Measurements from ENCODE around the gene NPAS3. TPM values are rescaled to one million over a fixed set of nuclear protein-coding genes. Genes with fewer than 3 reads are reported as not detected.

Gene NPAS3
- total RNA-seq = 10 to 100 TPM in 1 of 4 donors, 1 to 10 TPM in 3; 1.5 to 12.3 (median 3.4) TPM

- Histone ChIP-seq H3K4me1 (peaks cover 0 to 31% (median 6%) of the 10 kb centered on the region in 4 donors), H3K36me3 (no peaks in the 10 kb centered on the region), H3K9me3 (no peaks in the 10 kb centered on the region), H3K27ac (peak within 1 kb of the TSS; percentile 76 to 94 (median 85)), H3K27me3 (peaks cover 0 to 24% of the 10 kb centered on the region in 2 donors), H3K4me3 (peak within 1 kb of the TSS; percentile 52 to 85 (median 66))
- TF ChIP-seq EP300 (IDR thresholded peaks at IDR 0.05) (no peak), POLR2A (IDR thresholded peaks at IDR 0.05) (no peak)
- TF ChIP-seq, protein P1, sequence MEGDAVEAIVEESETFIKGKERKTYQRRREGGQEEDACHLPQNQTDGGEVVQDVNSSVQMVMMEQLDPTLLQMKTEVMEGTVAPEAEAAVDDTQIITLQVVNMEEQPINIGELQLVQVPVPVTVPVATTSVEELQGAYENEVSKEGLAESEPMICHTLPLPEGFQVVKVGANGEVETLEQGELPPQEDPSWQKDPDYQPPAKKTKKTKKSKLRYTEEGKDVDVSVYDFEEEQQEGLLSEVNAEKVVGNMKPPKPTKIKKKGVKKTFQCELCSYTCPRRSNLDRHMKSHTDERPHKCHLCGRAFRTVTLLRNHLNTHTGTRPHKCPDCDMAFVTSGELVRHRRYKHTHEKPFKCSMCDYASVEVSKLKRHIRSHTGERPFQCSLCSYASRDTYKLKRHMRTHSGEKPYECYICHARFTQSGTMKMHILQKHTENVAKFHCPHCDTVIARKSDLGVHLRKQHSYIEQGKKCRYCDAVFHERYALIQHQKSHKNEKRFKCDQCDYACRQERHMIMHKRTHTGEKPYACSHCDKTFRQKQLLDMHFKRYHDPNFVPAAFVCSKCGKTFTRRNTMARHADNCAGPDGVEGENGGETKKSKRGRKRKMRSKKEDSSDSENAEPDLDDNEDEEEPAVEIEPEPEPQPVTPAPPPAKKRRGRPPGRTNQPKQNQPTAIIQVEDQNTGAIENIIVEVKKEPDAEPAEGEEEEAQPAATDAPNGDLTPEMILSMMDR (IDR thresholded peaks at IDR 0.05) = no peak
- no peak for DNase-seq (ENCODE audit: low spot score in 2 of 2)
- WGBS, 2 donors = 0 to 4% methylated on average over 35 to 43 of the region's 92 CpGs
Measured at GRCh38 chr14:32938719-32939253, at the start of gene NPAS3. Gene NPAS3 (plus strand): TSS chr14:32938879.

GRCh38 chr14:32896979-32897697, 41.5 kb upstream of the NPAS3 start:
- peak in 1 of 2 donors; percentile 51 for TF ChIP-seq EP300 (IDR thresholded peaks at IDR 0.05)
- TF ChIP-seq, protein P1 (IDR thresholded peaks at IDR 0.05) = no peak
- Histone ChIP-seq H3K4me1 (peaks cover 0 to 9% (median 2%) of the 10 kb centered on the region in 4 donors), H3K9me3 (no peaks in the 10 kb centered on the region), H3K27ac (peak overlapping the region; percentile 60 to 92 (median 78)), H3K27me3 (no peaks in the 10 kb centered on the region), H3K4me3 (peak overlapping the region; percentile 38 to 52 (median 50)), H3K36me3 (no peaks in the 10 kb centered on the region)
- DNase-seq (ENCODE audit: low spot score in 2 of 2) = no peak
- 7 to 10% methylated on average over 10 of the region's 10 CpGs for WGBS, 2 donors

DNA sequence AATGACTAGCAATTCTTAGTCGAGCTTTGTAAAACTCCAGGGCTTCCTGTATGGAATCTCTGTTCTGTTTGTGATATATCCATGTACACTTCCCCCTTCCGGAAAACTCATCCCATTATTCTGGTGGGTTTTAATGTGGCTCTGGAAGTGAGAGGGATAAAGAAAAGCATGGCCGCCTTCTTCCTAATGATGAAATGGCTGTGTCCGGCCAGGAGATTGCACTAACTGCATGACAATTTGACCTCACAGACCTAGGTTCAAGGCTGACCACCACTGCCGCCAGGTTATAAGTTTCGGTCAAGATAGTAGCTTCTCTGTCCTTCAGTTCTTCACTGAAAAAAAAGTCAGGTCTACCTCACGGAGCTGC, 41.0 kb upstream of the NPAS3 start:
- Histone ChIP-seq H3K4me1 (peaks cover 0 to 9% (median 2%) of the 10 kb centered on the region in 4 donors), H3K27ac (peak overlapping the region; percentile 60 to 92 (median 78)), H3K4me3 (peak overlapping the region; percentile 38 to 52 (median 50)), H3K36me3 (no peaks in the 10 kb centered on the region), H3K27me3 (no peaks in the 10 kb centered on the region), H3K9me3 (no peaks in the 10 kb centered on the region)
- DNase-seq (ENCODE audit: low spot score in 2 of 2) = no peak
- TF ChIP-seq, protein P1 (IDR thresholded peaks at IDR 0.05) = no peak
- no peak for TF ChIP-seq EP300 (IDR thresholded peaks at IDR 0.05)
- TF ChIP-seq POLR2A (IDR thresholded peaks at IDR 0.05) = no peak
- WGBS, 2 donors = 63 to 66% methylated on average over 7 of the region's 7 CpGs

GRCh38 chr14:32898876-32899275, 39.8 kb upstream of the NPAS3 start:
- H3K36me3 ChIP-seq = no peaks in the 10 kb centered on the region
- WGBS, 2 donors = 95 to 96% methylated on average over 2 of the region's 2 CpGs
- DNase-seq (ENCODE audit: low spot score in 2 of 2) = no peak
- H3K27ac ChIP-seq = no peak overlapping the region
- peaks cover 0 to 9% (median 2%) of the 10 kb centered on the region in 4 donors for H3K4me1 ChIP-seq
- no peaks in the 10 kb centered on the region for H3K27me3 ChIP-seq
- no peak for TF ChIP-seq EP300 (IDR thresholded peaks at IDR 0.05)
- TF ChIP-seq POLR2A (IDR thresholded peaks at IDR 0.05) = no peak
- TF ChIP-seq, protein P1 (IDR thresholded peaks at IDR 0.05) = no peak
- no peak overlapping the region for H3K4me3 ChIP-seq
- no peaks in the 10 kb centered on the region for H3K9me3 ChIP-seq

- 78 to 79% methylated on average over 3 of the region's 3 CpGs for WGBS, 2 donors
- Histone ChIP-seq H3K4me3 (no peak overlapping the region), H3K9me3 (no peaks in the 10 kb centered on the region), H3K36me3 (no peaks in the 10 kb centered on the region), H3K4me1 (peaks cover 0 to 9% (median 2%) of the 10 kb centered on the region in 4 donors), H3K27ac (no peak overlapping the region), H3K27me3 (no peaks in the 10 kb centered on the region)
- TF ChIP-seq, protein P1 (IDR thresholded peaks at IDR 0.05) = no peak
- TF ChIP-seq POLR2A (IDR thresholded peaks at IDR 0.05) = no peak
- no peak for TF ChIP-seq EP300 (IDR thresholded peaks at IDR 0.05)
- no peak for DNase-seq (ENCODE audit: low spot score in 2 of 2)
Measured at GRCh38 chr14:32900547-32900946, 38.1 kb upstream of the NPAS3 start.

Measured in tibial nerve (tissue), 4 donors.